ENCODE results near the gene PRSS53.
A peak's percentile ranks its signal among the peaks of the same experiment; 100 is the strongest.

Gene PRSS53

GRCh38 chr16:31077024-31077423, 11.7 kb downstream of the PRSS53 start:
- no peak for DNase-seq

GRCh38 chr16:31076319-31076718, 12.4 kb downstream of the PRSS53 start:
- DNase-seq = no peak

GRCh38 chr16:31074814-31075183, 13.9 kb downstream of the PRSS53 start:
- no peak for DNase-seq

GRCh38 chr16:31073970-31074813, 14.6 kb downstream of the PRSS53 start, which contains the start of the genes ZNF646 and ZNF668:
Gene ZNF646, plus strand, starts transcription at chr16:31074422. Its CDS starts 1,903 bp downstream, at chr16:31076325.
Gene ZNF668, minus strand, starts transcription at chr16:31074240. Its CDS starts 9,781 bp downstream, at chr16:31064459.
- peak; percentile 97 for DNase-seq

- DNase-seq = peak; percentile 83
Observed at GRCh38 chr16:31073142-31073969, 15.4 kb downstream of the PRSS53 start.

- DNase-seq = no peak
Observed at GRCh38 chr16:31072540-31073141, 16.1 kb downstream of the PRSS53 start.

GRCh38 chr16:31071861-31072260, 16.9 kb downstream of the PRSS53 start:
- DNase-seq = no peak

- no peak for DNase-seq
Observed at GRCh38 chr16:31067342-31067741, 21.4 kb downstream of the PRSS53 start.

- DNase-seq = no peak
Observed at GRCh38 chr16:31064882-31065461, 23.8 kb downstream of the PRSS53 start.

GRCh38 chr16:31063843-31064611, 24.7 kb downstream of the PRSS53 start:
- no peak for DNase-seq

GRCh38 chr16:31063495-31063842, 25.3 kb downstream of the PRSS53 start:
- DNase-seq = no peak

GRCh38 chr16:31061813-31062440, 26.8 kb downstream of the PRSS53 start:
- DNase-seq = no peak

- no peak for DNase-seq
Observed at GRCh38 chr16:31061126-31061812, 27.5 kb downstream of the PRSS53 start.

GRCh38 chr16:31055613-31056012, 33.1 kb downstream of the PRSS53 start:
- no peak for DNase-seq

GRCh38 chr16:31052114-31052513, 36.6 kb downstream of the PRSS53 start:
- DNase-seq = no peak

GRCh38 chr16:31050280-31051030, 38.3 kb downstream of the PRSS53 start:
- DNase-seq = no peak

- DNase-seq = no peak
Observed at GRCh38 chr16:31043898-31044481, 44.8 kb downstream of the PRSS53 start.

- no peak for DNase-seq
Observed at GRCh38 chr16:31043352-31043751, 45.4 kb downstream of the PRSS53 start.

GRCh38 chr16:31042866-31043265, 45.9 kb downstream of the PRSS53 start:
- DNase-seq = no peak

- DNase-seq = no peak
Observed at GRCh38 chr16:31038993-31039392, 49.8 kb downstream of the PRSS53 start.
